ENCODE measurements around the gene KLHL24.
"Not testable (repeated sequence)": the region's sequence is repeated elsewhere in the genome, so short reads cannot be mapped to it uniquely, and the experiment has no call there.

Gene KLHL24

GRCh38 chr3:183697123-183697609 lies 61.7 kb downstream of the KLHL24 start:
- DNase-seq (ENCODE audit: low spot score): no peak

- DNase-seq (ENCODE audit: low spot score): peak; percentile 89
These were observed 62.3 kb downstream of the KLHL24 start, which contains the start of gene YEATS2 for GRCh38 chr3:183697610-183698317. YEATS2 (plus strand) TSS chr3:183697797; CDS start chr3:183715163, 17,366 bp downstream.

DNA sequence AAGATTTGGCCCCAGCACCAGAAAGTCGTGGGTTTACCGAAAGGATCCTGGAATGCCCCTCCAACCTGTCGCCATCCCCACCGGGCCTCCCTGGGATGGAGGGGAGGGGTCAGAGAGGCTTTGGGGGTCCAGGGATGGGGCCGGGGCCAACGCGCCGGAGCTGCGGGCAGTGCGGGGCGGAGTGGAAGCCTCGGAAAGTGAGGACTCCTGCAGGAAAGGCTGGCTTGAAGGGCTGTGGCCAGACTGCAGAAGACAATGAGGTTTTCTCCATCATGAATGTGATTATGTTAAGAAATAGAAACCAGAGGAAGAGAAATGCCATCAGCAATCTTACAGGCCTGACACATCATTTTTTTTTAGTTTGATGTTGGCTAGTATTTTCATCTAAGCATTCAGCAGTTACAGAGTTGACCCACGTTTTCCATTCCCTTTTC lies 62.9 kb downstream of the KLHL24 start:
- DNase-seq (ENCODE audit: low spot score): peak; percentile 43

GRCh38 chr3:183698756-183699155 lies 63.3 kb downstream of the KLHL24 start:
- DNase-seq (ENCODE audit: low spot score): peak; percentile 16

GRCh38 chr3:183699238-183699947 lies 64.0 kb downstream of the KLHL24 start:
- DNase-seq (ENCODE audit: low spot score): no peak

DNA sequence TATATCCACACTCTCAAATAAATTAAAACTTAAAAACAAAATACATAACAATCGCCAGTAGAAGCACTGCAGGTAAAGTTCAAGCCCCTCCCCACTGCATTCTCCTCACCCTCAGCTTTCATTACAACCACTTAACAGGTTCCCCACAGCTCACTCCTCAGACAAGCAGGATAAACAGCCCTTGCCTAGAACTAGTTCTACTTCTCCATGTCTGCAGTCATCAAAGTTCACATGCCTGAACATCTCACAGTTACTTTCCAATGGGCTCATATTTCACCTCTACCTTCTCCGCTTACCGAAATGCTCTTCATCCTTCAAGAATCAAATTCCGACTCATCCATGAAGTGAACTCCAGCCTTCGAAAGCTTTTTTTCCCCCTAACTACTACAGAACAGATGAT lies 66.3 kb downstream of the KLHL24 start:
- DNase-seq (ENCODE audit: low spot score): no peak

DNA sequence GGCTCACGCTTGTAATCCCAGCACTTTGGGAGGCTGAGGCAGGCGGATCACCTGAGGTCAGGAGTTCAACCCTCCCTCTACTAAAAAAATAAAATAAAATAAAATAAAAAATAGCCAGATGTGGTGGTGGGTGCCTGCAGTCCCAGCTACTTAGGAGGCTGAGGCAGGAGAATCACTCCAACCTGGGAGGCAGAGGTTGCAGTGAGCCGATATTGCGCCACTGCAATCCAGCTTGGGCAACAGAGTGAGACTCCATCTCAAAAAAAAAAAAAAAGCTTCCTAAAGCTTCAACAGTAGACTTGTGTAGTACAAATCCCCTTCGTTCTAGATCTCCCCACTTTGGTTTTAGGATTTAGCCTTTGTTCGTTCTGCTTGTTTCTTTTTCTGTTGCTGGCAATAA lies 68.5 kb downstream of the KLHL24 start:
- not testable (repeated sequence) for DNase-seq (ENCODE audit: low spot score)

DNA sequence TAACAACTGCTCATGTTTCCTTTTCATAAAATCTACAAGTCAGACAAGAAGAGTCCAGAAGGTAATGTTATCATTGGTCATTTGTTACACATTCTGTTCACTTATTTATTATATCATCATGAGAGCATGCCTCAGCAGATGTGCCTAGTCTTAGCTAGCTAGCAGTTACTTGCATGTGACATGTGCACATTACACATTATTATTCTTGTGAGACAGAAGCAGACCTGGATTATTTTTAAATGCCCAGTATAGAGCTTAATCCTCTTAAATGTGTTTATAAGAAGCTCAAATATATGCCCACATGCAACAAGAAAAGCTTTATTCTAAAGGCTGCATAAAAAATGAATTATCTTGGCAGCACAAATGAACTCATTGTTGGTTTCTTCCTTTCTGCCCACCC lies 74.8 kb downstream of the KLHL24 start:
- DNase-seq (ENCODE audit: low spot score): no peak

GRCh38 chr3:183711516-183711915 lies 76.1 kb downstream of the KLHL24 start:
- no peak for DNase-seq (ENCODE audit: low spot score)

- DNase-seq (ENCODE audit: low spot score): no peak
These were observed 79.2 kb downstream of the KLHL24 start for GRCh38 chr3:183714622-183715021.

DNA sequence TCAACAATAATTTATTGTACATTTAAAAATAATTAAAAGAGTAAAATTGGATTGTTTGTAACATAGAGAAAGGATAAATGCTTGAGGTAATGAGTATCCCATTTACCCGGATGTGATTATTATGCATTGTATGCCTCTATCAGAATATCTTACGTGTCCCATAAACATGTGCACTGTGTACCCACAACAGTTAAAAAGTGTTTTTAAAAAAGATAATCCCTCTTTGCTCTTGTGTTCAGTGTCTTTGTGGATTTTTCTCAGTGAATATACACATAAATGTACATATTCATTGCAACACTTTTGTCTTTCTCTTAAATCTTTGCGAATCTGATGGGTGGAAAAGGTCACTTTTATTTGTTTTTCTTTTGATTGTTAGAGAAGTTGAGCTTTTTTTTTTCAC lies 82.6 kb downstream of the KLHL24 start:
- no peak for DNase-seq (ENCODE audit: low spot score)

DNA sequence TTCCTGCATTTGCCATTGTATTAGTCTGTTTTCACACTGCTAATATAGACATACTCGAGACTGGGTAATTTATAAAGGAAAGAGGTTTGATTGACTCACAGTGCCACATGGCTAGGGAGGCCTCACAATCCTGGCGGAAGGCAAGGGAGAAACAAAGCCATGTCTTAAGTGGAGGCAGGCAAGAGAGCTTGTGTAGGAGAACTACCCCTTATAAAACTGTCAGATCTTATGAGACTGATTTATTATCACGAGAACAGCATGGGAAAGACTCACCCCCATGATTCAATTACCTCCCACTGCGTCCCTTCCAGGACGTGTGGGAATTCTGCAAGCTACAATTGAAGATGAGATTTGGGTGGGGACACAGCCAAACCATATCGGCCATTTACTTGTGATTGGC lies 90.0 kb downstream of the KLHL24 start:
- no peak for DNase-seq (ENCODE audit: low spot score)

DNA sequence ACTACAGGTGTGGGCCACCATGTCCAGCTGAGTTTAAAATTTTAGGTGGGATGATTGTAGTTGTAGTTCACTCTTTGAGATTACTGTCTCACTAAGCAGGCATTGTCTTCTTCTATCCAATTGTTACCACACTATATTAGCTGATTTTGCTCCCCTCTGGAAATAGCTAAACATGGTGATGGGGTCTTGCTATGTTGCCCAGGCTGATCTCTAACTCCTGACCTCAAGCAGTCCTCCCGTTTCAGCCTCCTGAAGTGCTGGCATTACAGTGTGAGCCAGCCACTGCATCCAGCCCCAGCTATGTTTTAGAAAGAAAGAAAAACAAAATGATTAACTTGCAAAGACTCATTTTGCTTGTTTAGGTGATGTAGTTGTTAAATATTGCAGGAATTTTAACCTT lies 92.8 kb downstream of the KLHL24 start:
- no peak for DNase-seq (ENCODE audit: low spot score)

DNA sequence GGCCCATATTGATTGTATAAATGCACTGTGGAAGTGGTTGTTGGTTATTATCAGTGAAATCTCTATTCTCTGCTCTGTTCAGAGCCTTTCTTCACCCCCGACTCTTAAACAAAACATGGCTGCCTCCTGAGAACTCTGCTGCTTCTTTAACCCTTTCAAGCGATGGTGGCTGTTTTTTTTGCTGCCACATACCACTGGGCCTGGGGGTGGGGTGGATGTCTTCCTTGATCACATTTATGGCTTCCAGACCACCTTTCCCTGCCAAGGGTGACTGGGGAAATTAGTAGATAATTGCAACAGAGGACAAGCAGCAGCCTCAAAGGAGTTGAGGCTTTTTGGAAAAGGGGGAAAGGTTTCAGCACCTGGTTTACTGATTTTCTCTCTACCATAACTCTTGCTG lies 94.9 kb downstream of the KLHL24 start:
- no peak for DNase-seq (ENCODE audit: low spot score)

DNA sequence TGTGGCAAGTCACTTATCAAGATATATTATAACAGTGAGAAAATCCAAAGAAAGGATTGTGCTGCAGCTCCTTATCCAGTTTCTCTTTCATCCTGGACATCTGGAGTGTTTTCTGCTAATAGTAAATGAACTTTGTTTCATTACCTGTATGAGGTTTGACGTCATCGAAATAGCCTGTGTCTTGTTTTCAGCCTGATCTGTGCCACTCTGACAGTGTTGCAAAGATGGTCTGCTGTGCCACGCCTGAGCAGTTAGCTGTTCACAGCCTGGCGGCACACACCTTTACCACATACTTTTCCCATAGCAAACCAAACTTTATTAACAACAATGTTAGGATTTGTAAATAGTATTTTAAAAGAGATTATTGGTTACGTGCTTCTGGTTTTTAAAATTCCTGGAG lies 96.2 kb downstream of the KLHL24 start:
- no peak for DNase-seq (ENCODE audit: low spot score)

DNA sequence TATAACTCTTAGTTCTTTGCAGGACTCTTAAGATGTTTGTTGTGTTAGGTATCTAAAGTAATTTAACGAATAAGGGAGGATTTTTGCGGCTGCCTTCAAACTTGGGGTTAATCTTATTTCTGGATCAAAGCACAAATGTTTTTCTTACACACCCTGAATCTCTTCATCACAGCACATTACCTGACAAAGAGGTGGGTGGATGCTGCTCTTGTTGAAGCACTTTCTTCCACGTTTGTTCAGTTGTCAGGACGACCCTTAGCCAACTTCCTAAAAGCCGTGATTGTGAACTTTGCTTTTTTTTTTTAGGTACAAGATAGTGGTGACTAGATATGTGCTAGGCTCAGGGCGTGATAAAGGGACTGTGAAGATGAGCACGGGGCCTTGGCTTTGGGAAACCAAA lies 98.1 kb downstream of the KLHL24 start:
- no peak for DNase-seq (ENCODE audit: low spot score)
